ENCODE results near the gene TLL2. TPM values are rescaled to one million over a fixed set of nuclear protein-coding genes. Genes with fewer than 3 reads are reported as not detected.

The TLL2 gene
- total RNA-seq, 1 donor, result not detected

DNA sequence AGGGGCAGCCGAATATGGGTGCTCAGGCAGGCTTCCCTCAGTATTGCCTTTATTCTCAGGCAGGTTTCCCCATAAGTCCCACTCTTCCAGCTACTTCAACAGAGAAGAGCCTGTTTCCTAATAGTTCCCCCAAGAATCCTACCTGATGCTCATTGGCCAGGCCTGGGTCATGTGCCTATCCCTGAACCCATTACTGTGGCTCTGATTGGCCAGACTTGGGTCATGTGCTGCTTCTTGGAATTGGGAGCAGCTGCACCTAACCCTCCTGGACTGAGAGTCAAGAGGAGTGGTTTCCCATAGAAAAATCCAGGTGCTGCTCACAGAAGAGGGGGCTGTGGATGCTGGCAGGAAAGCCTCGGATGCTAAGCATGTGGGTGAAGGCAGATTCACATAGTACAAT lies 176.6 kb downstream of the TLL2 start:
- no peak overlapping the region for H3K4me3 ChIP-seq (ENCODE audit: low read length)
- no peaks in the 10 kb centered on the region for H3K27me3 ChIP-seq (ENCODE audit: insufficient read depth, low read length)
- peaks cover 4% of the 10 kb centered on the region for H3K4me1 ChIP-seq (ENCODE audit: insufficient read depth, low read length)
- H3K9me3 ChIP-seq (ENCODE audit: low read depth, low read length), result no peaks in the 10 kb centered on the region

DNA sequence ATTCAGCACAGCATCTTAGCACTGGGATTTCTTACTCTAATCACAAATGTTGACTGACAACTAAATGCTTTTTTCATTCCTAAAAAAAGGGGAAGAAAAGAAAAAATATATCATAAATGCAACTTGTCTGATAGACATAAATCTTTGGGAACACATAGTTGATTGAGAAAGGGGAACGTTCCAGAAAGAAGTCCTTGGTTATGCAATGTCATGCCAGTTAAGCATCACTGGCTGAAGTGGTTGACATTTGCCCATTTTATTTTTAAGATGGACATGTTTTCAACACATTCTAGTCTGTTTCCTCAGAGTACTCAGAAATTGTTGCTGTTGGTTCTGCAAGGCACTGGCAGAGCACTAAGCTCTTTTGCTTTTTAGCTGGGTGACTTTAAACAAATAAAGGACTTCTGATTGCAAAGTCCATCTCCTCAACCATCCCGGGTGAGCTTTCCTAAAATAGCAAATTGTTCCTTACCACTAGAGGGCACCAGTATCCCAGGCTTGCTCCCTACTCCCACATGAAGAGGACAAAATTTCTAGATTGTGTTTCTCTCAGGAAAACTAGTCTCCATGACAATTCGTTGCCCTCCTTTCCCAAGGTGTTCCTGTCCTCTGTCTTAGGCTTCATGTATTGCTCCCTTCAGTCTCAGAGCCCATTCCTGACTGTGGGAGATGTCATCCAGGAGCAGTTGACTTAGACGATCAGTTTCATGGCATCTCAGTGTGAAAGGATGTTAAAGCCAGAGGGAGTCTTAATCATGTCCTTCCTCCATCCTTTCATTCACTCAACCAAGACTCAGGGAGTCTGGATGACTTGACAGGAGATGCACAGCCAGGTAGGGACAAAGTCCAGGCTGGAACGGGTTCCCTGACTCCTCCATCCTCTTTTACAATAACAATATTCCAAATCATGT lies 178.9 kb downstream of the TLL2 start:
- Histone ChIP-seq H3K4me3 (ENCODE audit: low read length) (no peak overlapping the region), H3K27me3 (ENCODE audit: insufficient read depth, low read length) (no peaks in the 10 kb centered on the region), H3K9me3 (ENCODE audit: low read depth, low read length) (no peaks in the 10 kb centered on the region), H3K4me1 (ENCODE audit: insufficient read depth, low read length) (peaks cover 4% of the 10 kb centered on the region)

GRCh38 chr10:96333101-96333500 lies 180.6 kb downstream of the TLL2 start:
- Histone ChIP-seq H3K9me3 (ENCODE audit: low read depth, low read length) (no peaks in the 10 kb centered on the region), H3K27me3 (ENCODE audit: insufficient read depth, low read length) (no peaks in the 10 kb centered on the region), H3K4me3 (ENCODE audit: low read length) (no peak overlapping the region), H3K4me1 (ENCODE audit: insufficient read depth, low read length) (peaks cover 4% of the 10 kb centered on the region)

DNA sequence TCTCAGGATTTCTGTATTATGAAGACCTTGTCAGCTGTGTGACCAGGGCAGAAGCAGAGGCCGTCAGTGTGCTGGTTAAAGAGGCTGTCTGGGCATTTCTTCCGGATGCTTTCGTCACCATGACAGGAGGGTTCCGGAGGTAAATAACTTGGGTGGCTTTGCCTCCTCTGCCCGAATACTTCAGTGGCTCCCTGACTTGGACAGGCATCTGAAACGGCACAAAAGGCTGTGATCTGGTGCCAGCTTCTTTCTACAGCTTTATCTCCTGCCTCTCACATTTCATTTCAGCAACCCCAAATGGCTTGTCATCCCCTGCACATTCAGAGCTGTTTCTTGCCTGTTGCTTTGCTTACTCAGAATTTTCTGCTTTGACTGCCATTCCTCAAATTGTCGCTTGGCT lies 186.3 kb downstream of the TLL2 start:
- H3K27me3 ChIP-seq (ENCODE audit: insufficient read depth, low read length), result no peaks in the 10 kb centered on the region
- no peak overlapping the region for H3K4me3 ChIP-seq (ENCODE audit: low read length)
- no peaks in the 10 kb centered on the region for H3K9me3 ChIP-seq (ENCODE audit: low read depth, low read length)
- H3K4me1 ChIP-seq (ENCODE audit: insufficient read depth, low read length), result peaks cover under 1% of the 10 kb centered on the region

DNA sequence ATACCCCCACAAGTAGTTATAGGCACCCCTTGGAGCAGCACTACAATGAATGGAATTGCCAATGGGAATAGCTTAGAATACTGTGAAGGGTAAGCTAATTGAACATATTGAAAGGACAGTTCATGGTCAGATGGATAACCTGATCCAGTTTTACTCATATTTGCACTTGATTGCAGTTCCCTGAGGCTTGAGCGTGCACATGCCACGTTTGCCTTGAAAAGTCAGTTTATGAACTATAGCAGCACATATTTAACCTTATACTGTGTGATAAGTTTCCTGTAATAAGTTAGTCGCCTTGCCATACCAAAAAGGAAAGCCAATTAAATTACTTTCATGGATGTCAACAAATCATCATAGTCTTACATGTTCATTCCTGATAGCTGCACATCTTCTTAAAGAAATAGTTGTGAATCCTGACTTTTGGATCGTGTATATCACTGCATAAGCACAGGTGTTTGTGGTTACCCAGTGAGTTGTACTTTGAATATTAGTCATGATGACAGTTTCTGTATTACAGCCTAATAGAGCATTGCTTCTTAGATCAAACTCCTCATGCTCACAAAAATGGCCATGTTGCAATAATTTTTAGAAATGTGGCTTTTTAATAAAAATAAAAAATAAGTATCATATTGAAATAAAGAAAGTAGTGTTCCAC lies 187.9 kb downstream of the TLL2 start:
- no peaks in the 10 kb centered on the region for H3K27me3 ChIP-seq (ENCODE audit: insufficient read depth, low read length)
- no peaks in the 10 kb centered on the region for H3K9me3 ChIP-seq (ENCODE audit: low read depth, low read length)

GRCh38 chr10:96324447-96324846 lies 189.3 kb downstream of the TLL2 start:
- H3K9me3 ChIP-seq (ENCODE audit: low read depth, low read length), result no peaks in the 10 kb centered on the region
- no peaks in the 10 kb centered on the region for H3K4me1 ChIP-seq (ENCODE audit: insufficient read depth, low read length)
- no peak overlapping the region for H3K4me3 ChIP-seq (ENCODE audit: low read length)
- H3K27me3 ChIP-seq (ENCODE audit: insufficient read depth, low read length), result no peaks in the 10 kb centered on the region

More for the DNA sequence above, 187.9 kb downstream of the TLL2 start:
- H3K4me1 ChIP-seq (ENCODE audit: insufficient read depth, low read length), result no peaks in the 10 kb centered on the region
- no peak overlapping the region for H3K4me3 ChIP-seq (ENCODE audit: low read length)

- Histone ChIP-seq H3K27me3 (ENCODE audit: insufficient read depth, low read length) (no peaks in the 10 kb centered on the region), H3K9me3 (ENCODE audit: low read depth, low read length) (no peaks in the 10 kb centered on the region), H3K4me1 (ENCODE audit: insufficient read depth, low read length) (no peaks in the 10 kb centered on the region), H3K4me3 (ENCODE audit: low read length) (no peak overlapping the region)
These were observed 191.5 kb downstream of the TLL2 start for GRCh38 chr10:96322275-96322674.

GRCh38 chr10:96321822-96322221 lies 191.9 kb downstream of the TLL2 start:
- no peaks in the 10 kb centered on the region for H3K9me3 ChIP-seq (ENCODE audit: low read depth, low read length)
- H3K27me3 ChIP-seq (ENCODE audit: insufficient read depth, low read length), result no peaks in the 10 kb centered on the region
- no peak overlapping the region for H3K4me3 ChIP-seq (ENCODE audit: low read length)
- no peaks in the 10 kb centered on the region for H3K4me1 ChIP-seq (ENCODE audit: insufficient read depth, low read length)

DNA sequence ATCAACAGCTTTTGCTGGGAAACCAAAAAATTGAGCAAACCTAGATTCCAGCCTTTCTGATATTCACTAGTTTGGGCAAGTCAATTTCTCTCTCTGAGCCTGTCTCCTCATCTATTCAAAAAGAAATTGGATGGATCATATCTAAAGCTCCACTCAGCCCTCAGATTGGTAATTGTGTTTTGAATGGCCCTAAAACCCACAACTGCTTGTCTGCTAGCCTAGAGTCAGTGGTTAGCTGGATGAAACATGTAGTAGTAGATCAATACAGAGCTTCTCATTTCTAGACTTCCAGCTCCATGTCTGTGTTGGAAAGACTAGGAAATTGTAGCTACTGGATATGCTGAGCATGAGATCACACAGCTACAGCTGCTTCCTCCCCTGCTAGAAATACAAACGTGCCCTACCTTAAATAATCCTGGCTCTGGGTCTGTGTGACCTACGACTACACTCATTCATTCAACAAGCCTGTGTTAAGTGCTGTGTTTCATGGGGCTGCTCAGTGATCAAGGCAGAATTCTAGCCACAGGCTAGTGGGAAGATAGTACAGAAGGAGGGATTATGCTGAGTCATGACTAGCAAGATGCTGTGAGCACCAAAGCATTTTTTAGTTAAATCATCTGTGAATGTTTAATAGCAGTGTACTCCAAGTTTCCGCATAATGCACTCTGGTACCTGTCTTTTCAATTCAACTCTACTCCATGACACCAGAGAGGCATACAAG lies 193.8 kb downstream of the TLL2 start:
- no peaks in the 10 kb centered on the region for H3K9me3 ChIP-seq (ENCODE audit: low read depth, low read length)
- no peaks in the 10 kb centered on the region for H3K4me1 ChIP-seq (ENCODE audit: insufficient read depth, low read length)
- no peaks in the 10 kb centered on the region for H3K27me3 ChIP-seq (ENCODE audit: insufficient read depth, low read length)
- no peak overlapping the region for H3K4me3 ChIP-seq (ENCODE audit: low read length)

GRCh38 chr10:96317067-96317833 lies 196.5 kb downstream of the TLL2 start:
- H3K4me1 ChIP-seq (ENCODE audit: insufficient read depth, low read length), result no peaks in the 10 kb centered on the region
- no peak overlapping the region for H3K4me3 ChIP-seq (ENCODE audit: low read length)
- no peaks in the 10 kb centered on the region for H3K9me3 ChIP-seq (ENCODE audit: low read depth, low read length)
- no peaks in the 10 kb centered on the region for H3K27me3 ChIP-seq (ENCODE audit: insufficient read depth, low read length)

Other genes starting within 250 kb of the TLL2 start
- 3.6 TPM for gene BLNK, start 242.4 kb downstream of the TLL2 start, total RNA-seq
- 0.10 TPM for gene DNTT, start 209.5 kb downstream of the TLL2 start, total RNA-seq
- not detected for gene OPALIN, start 154.9 kb downstream of the TLL2 start, total RNA-seq
- gene TM9SF3, start 73.1 kb upstream of the TLL2 start, total RNA-seq, result 122 TPM
- gene PIK3AP1, start 206.6 kb upstream of the TLL2 start, total RNA-seq, result 49.0 TPM